OCI-LY1 (cell line): ENCODE results near the gene CRYBG1.

Source experiments
- H2AFZ ChIP-seq: fragments of 200-600 bp; sonication (generic), shearing (Covaris generic); 2 replicates; pipeline ENCODE4 v1.6.0; 2014; ENCODE audit warnings: antibody characterized with exemption, mild to moderate bottlenecking, low read length
- H3F3A ChIP-seq: fragments of 200-600 bp; sonication (generic), shearing (Covaris generic); 2 replicates; pipeline ENCODE4 v1.6.0; 2014; ENCODE audit warnings: mild to moderate bottlenecking, antibody characterized with exemption, low read length, moderate library complexity; ENCODE audit not compliant: insufficient read depth
- H3K27ac ChIP-seq: fragments of 200-600 bp; sonication (generic); 2 replicates; pipeline ENCODE4 v1.5.1; 2014; ENCODE audit warnings: low read length, mixed run types, mild to moderate bottlenecking, low read depth; ENCODE audit not compliant: poor library complexity, severe bottlenecking
- H3K27me3 ChIP-seq: fragments of 200-600 bp; sonication (generic); 2 replicates; pipeline ENCODE4 v1.6.0; 2014; ENCODE audit warnings: antibody characterized with exemption, mild to moderate bottlenecking, low read length, moderate library complexity; ENCODE audit not compliant: insufficient read depth
- H3K36me3 ChIP-seq: fragments of 200-600 bp; sonication (generic); 2 replicates; pipeline ENCODE4 v1.6.1; 2014; ENCODE audit warnings: mild to moderate bottlenecking, antibody characterized with exemption, low read length, moderate library complexity, mixed read lengths; ENCODE audit not compliant: insufficient read depth
- H3K4me1 ChIP-seq: fragments of 200-600 bp; sonication (generic); 2 replicates; pipeline ENCODE4 v1.5.1; 2014; ENCODE audit warnings: mild to moderate bottlenecking, low read length, moderate library complexity; ENCODE audit not compliant: insufficient read depth, severe bottlenecking
- H3K4me2 ChIP-seq: fragments of 200-600 bp; sonication (generic), shearing (Covaris generic); 2 replicates; pipeline ENCODE4 v1.6.1; 2014; ENCODE audit warnings: low read length
- H3K4me3 ChIP-seq: fragments of 200-600 bp; sonication (generic); 2 replicates; pipeline ENCODE4 v1.5.1; 2014; ENCODE audit warnings: low read length, low read depth, mild to moderate bottlenecking, mixed read lengths; ENCODE audit not compliant: poor library complexity, severe bottlenecking
- H3K79me2 ChIP-seq: fragments of 200-600 bp; shearing (Covaris generic); 2 replicates; pipeline ENCODE4 v1.6.1; 2016; ENCODE audit warnings: mixed run types, low read length, mixed read lengths; ENCODE audit not compliant: insufficient read depth
- H3K9ac ChIP-seq: fragments of 200-600 bp; sonication (generic), shearing (Covaris generic); 2 replicates; pipeline ENCODE4 v1.6.1; 2014; ENCODE audit warnings: mild to moderate bottlenecking, low read length, mixed read lengths
- H3K9me2 ChIP-seq: fragments of 200-600 bp; sonication (generic), shearing (Covaris generic); 2 replicates; pipeline ENCODE4 v1.6.1; 2014; ENCODE audit warnings: low read depth, mild to moderate bottlenecking, low read length, mixed read lengths
- H3K9me3 ChIP-seq: fragments of 200-600 bp; shearing (Covaris generic); 2 replicates; pipeline ENCODE4 v1.6.1; 2014; ENCODE audit warnings: low read length, mixed read lengths
- H4K20me1 ChIP-seq: fragments of 200-600 bp; sonication (generic), shearing (Covaris generic); 2 replicates; pipeline ENCODE4 v1.6.0; 2016; ENCODE audit warnings: mild to moderate bottlenecking, low read length; ENCODE audit not compliant: insufficient read depth
- EZH2 ChIP-seq: fragments of 200-600 bp; sonication (generic), shearing (Covaris generic); IDR thresholded peaks from 2 replicates; pipeline ENCODE4 v1.8.0; 2017; ENCODE audit warnings: borderline replicate concordance, mixed run types, mild to moderate bottlenecking, antibody characterized with exemption, low read length, moderate library complexity, mixed read lengths
- TF ChIP-seq, protein P1 (sequence below): fragments of 200-600 bp; sonication (generic), shearing (Covaris generic); IDR thresholded peaks from 2 replicates; pipeline ENCODE4 v1.5.1; 2017; ENCODE audit warnings: mild to moderate bottlenecking, antibody characterized with exemption, low read length, moderate library complexity, mixed read lengths

The CRYBG1 gene

DNA sequence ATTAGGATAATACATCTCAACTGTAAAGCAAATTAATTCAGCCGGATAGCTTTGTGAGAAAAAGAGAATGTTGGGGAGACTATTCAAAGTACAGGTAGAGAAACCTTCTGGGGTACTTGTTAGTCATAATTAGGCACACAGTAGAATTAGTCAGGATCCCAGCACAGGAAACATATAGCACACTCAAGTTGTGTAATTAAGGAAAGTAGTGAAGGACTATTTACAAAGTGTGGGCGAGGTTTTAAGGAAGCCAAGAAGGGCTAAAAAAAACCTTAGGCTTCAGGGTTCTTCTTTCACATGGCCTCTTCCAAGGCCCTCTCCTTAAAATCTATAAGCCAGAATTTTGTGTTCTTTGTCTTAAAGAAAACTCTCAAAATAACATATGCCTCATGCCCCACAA is 142.0 kb downstream of the CRYBG1 start:
- no peak overlapping the region for H3K4me3 ChIP-seq
- no peak for TF ChIP-seq EZH2
- TF ChIP-seq, protein P1, sequence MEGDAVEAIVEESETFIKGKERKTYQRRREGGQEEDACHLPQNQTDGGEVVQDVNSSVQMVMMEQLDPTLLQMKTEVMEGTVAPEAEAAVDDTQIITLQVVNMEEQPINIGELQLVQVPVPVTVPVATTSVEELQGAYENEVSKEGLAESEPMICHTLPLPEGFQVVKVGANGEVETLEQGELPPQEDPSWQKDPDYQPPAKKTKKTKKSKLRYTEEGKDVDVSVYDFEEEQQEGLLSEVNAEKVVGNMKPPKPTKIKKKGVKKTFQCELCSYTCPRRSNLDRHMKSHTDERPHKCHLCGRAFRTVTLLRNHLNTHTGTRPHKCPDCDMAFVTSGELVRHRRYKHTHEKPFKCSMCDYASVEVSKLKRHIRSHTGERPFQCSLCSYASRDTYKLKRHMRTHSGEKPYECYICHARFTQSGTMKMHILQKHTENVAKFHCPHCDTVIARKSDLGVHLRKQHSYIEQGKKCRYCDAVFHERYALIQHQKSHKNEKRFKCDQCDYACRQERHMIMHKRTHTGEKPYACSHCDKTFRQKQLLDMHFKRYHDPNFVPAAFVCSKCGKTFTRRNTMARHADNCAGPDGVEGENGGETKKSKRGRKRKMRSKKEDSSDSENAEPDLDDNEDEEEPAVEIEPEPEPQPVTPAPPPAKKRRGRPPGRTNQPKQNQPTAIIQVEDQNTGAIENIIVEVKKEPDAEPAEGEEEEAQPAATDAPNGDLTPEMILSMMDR = no peak
- H3K27ac ChIP-seq = no peak overlapping the region
- no peaks in the 10 kb centered on the region for H3K4me1 ChIP-seq
- no peak overlapping the region for H3K4me2 ChIP-seq
- H4K20me1 ChIP-seq = no peaks in the 10 kb centered on the region
- H3K9ac ChIP-seq = no peak overlapping the region
- H3K9me2 ChIP-seq = no peaks in the 10 kb centered on the region
- no peaks in the 10 kb centered on the region for H3K9me3 ChIP-seq
- no peaks in the 10 kb centered on the region for H3K36me3 ChIP-seq
- H3K27me3 ChIP-seq = no peaks in the 10 kb centered on the region
- H3F3A ChIP-seq = no peaks in the 10 kb centered on the region
- H3K79me2 ChIP-seq = no peaks in the 10 kb centered on the region
- no peak overlapping the region for H2AFZ ChIP-seq

DNA sequence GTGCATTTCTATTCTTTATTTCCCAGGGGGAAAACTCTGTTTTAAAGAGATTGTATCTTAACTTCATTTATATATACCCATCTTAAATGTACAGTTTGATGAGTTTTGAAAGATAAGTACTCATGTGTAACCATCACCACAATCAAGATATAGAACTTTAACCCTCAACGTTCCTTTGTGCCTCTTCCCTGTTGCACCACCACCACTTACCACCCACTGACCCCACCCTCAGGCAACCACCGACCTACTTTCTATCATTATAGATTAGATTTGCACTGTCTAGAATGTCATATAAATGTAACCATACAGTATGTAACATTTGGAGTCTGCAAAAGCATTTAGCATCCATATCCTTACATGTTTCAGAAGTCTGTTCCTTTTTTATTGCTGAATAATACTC is 147.8 kb downstream of the CRYBG1 start:
- H3K27ac ChIP-seq = no peak overlapping the region
- TF ChIP-seq, protein P1 = no peak
- TF ChIP-seq EZH2 = no peak
- no peaks in the 10 kb centered on the region for H3K79me2 ChIP-seq
- peaks cover 2% of the 10 kb centered on the region; the same call in 1 of the 2 replicates for H3F3A ChIP-seq
- no peaks in the 10 kb centered on the region; the same call in 1 of the 2 replicates for H3K36me3 ChIP-seq
- H2AFZ ChIP-seq = no peak overlapping the region
- peaks cover 38% of the 10 kb centered on the region for H3K4me1 ChIP-seq
- H3K4me2 ChIP-seq = no peak overlapping the region
- no peak overlapping the region for H3K4me3 ChIP-seq
- H4K20me1 ChIP-seq = no peaks in the 10 kb centered on the region
- H3K9ac ChIP-seq = no peak overlapping the region
- H3K27me3 ChIP-seq = no peaks in the 10 kb centered on the region
- H3K9me2 ChIP-seq = no peaks in the 10 kb centered on the region
- no peaks in the 10 kb centered on the region for H3K9me3 ChIP-seq

- peak overlapping the region; percentile 80; the same call in 1 of the 2 replicates for H3K4me2 ChIP-seq
- H3F3A ChIP-seq = peaks cover 5% of the 10 kb centered on the region; the same call in 1 of the 2 replicates
- no peaks in the 10 kb centered on the region for H3K9me3 ChIP-seq
- H3K27ac ChIP-seq = no peak overlapping the region
- TF ChIP-seq EZH2 = no peak
- TF ChIP-seq, protein P1 = no peak
- no peaks in the 10 kb centered on the region for H3K9me2 ChIP-seq
- no peaks in the 10 kb centered on the region for H4K20me1 ChIP-seq
- no peak overlapping the region for H2AFZ ChIP-seq
- H3K4me1 ChIP-seq = peaks cover 43% of the 10 kb centered on the region
- H3K36me3 ChIP-seq = no peaks in the 10 kb centered on the region; the same call in 1 of the 2 replicates
- H3K79me2 ChIP-seq = no peaks in the 10 kb centered on the region
- H3K27me3 ChIP-seq = no peaks in the 10 kb centered on the region
- H3K9ac ChIP-seq = no peak overlapping the region
- H3K4me3 ChIP-seq = no peak overlapping the region
Observed at GRCh38 chr6:106508834-106509233, 148.3 kb downstream of the CRYBG1 start.
